ENCODE data around the gene C2orf72.
A peak's percentile ranks its signal among the peaks of the same experiment; 100 is the strongest.

DNA sequence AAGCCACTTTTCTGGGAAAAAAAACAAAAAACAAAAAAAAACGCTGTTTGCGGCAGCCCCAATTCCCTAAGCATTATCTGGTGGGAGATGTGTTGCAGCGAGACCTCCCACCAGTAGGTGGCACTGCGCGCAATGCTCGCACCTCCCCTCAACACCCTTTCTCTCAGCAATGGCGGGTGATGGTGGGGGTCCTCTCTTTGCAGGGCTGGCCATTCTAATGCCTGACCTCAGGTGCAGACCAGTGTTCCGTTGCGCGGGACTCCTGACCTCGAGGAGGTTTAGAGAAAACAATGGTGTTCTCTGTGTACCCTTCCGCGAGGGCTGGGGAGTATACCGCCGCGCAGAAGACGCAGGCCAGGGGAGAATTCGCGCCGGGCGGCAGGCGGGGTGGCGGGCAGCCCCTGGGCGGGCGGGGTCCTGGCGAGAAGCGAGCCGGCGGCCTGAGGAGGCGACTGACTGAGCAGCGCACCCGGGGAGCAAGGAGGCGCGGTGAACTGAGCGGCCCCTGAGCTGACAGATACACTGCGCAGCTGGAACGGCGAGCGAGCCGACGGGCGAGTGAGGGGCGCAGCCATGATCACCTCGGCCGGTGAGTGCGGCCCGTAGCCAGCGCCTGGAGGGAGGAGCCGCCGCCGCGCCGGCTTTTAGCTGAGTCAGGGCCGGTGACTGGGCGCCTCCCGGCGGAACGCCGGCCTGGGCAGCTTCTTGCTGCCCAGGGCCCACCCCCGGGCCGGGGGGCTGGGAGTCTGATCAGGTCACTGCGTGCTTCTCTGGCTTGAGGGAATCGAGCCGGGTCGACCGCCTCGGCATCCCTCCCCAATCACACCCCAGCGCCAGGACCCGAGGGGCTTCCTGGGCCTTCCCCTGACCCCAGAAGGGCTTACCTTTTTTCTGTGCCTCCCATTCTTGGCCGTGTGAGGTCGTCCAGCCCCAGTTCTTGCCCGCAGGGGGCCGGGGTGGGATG is 19.4 kb downstream of the C2orf72 start, which contains the start of gene PSMD1:
- TF ChIP-seq POLR2A (IDR thresholded peaks at IDR 0.05) (no peak), POLR2AphosphoS5 (IDR thresholded peaks at IDR 0.05) (peak; percentile 71 to 89 (median 74))
- TF ChIP-seq, protein P1, sequence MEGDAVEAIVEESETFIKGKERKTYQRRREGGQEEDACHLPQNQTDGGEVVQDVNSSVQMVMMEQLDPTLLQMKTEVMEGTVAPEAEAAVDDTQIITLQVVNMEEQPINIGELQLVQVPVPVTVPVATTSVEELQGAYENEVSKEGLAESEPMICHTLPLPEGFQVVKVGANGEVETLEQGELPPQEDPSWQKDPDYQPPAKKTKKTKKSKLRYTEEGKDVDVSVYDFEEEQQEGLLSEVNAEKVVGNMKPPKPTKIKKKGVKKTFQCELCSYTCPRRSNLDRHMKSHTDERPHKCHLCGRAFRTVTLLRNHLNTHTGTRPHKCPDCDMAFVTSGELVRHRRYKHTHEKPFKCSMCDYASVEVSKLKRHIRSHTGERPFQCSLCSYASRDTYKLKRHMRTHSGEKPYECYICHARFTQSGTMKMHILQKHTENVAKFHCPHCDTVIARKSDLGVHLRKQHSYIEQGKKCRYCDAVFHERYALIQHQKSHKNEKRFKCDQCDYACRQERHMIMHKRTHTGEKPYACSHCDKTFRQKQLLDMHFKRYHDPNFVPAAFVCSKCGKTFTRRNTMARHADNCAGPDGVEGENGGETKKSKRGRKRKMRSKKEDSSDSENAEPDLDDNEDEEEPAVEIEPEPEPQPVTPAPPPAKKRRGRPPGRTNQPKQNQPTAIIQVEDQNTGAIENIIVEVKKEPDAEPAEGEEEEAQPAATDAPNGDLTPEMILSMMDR (IDR thresholded peaks at IDR 0.05) = peak; percentile 88 to 91 (median 91)

Measured in breast epithelium (tissue), 3 donors.